Type B pancreatic cell (in vitro differentiated cells): Measurements from ENCODE around the gene EARS2. TPM values are rescaled to one million over a fixed set of nuclear protein-coding genes. Genes with fewer than 3 reads are reported as not detected.

Experiments
- DNase-seq: peaks from one replicate; pipeline ENCODE4 v3.0.0; 2021; ENCODE audit warnings: mixed read lengths; ENCODE audit not compliant: unreplicated experiment; ENCODE audit errors: extremely low spot score
- H3K27ac Mint-ChIP-seq: 2 replicates; pipeline ENCODE4 v1.8.0; 2021; ENCODE audit warnings: mild to moderate bottlenecking, mixed read lengths
- H3K27me3 Mint-ChIP-seq: 2 replicates; pipeline ENCODE4 v1.8.0; 2021; ENCODE audit warnings: mixed read lengths
- H3K36me3 Mint-ChIP-seq: 2 replicates; pipeline ENCODE4 v1.8.0; 2021; ENCODE audit warnings: mixed read lengths
- H3K4me1 Mint-ChIP-seq: one replicate; pipeline ENCODE4 v1.8.0; 2021; ENCODE audit warnings: mixed read lengths; ENCODE audit not compliant: unreplicated experiment
- H3K4me3 Mint-ChIP-seq: 2 replicates; pipeline ENCODE4 v1.8.0; 2021; ENCODE audit warnings: mild to moderate bottlenecking, mixed read lengths
- H3K9me3 Mint-ChIP-seq: 2 replicates; pipeline ENCODE4 v1.8.0; 2021; ENCODE audit warnings: mixed read lengths
- total RNA-seq: library from RNA; stranded (reverse); gene quantifications from 2 replicates; pipeline ENCODE4 v1.2.1, GENCODE V29; 2021; ENCODE audit warnings: low replicate concordance
- TF ChIP-seq, protein P1 (sequence below): fragments of 200-600 bp; sonication (generic); conservative IDR thresholded peaks from 2 replicates; pipeline ENCODE4 v1.5.0; 2021; ENCODE audit warnings: antibody characterized with exemption, mild to moderate bottlenecking

EARS2 gene
- total RNA-seq, 1 donor from 2014 or later: 25.3 TPM

DNA sequence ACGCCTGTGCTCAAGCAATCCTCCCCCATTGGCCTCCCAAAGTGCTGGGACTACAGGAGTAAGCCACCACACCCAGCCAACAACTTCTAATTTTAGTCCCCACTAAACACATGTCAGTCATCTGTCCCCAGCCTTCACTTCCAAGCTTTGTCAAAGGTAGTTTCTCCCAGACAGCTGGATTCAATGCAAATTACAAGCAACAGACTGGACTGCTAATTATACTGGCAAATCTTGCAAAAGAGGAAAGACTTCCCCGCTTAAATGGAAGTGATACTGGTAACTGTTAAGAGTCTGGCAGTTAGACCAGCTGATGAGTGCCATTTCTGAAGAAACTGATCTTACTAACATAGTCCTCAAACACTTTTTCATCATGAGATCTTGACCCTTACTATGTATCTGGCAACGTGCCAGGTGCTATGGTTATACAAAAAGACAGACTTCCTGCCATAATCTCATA lies 38.7 kb downstream of the EARS2 start:
- Mint-ChIP-seq H3K4me3 (no peak overlapping the region), H3K9me3 (no peaks in the 10 kb centered on the region), H3K4me1 (no peaks in the 10 kb centered on the region), H3K27ac (no peak overlapping the region), H3K36me3 (peaks cover 20% of the 10 kb centered on the region), H3K27me3 (no peaks in the 10 kb centered on the region)
- DNase-seq: no peak
- TF ChIP-seq, protein P1, sequence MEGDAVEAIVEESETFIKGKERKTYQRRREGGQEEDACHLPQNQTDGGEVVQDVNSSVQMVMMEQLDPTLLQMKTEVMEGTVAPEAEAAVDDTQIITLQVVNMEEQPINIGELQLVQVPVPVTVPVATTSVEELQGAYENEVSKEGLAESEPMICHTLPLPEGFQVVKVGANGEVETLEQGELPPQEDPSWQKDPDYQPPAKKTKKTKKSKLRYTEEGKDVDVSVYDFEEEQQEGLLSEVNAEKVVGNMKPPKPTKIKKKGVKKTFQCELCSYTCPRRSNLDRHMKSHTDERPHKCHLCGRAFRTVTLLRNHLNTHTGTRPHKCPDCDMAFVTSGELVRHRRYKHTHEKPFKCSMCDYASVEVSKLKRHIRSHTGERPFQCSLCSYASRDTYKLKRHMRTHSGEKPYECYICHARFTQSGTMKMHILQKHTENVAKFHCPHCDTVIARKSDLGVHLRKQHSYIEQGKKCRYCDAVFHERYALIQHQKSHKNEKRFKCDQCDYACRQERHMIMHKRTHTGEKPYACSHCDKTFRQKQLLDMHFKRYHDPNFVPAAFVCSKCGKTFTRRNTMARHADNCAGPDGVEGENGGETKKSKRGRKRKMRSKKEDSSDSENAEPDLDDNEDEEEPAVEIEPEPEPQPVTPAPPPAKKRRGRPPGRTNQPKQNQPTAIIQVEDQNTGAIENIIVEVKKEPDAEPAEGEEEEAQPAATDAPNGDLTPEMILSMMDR: no peak

DNA sequence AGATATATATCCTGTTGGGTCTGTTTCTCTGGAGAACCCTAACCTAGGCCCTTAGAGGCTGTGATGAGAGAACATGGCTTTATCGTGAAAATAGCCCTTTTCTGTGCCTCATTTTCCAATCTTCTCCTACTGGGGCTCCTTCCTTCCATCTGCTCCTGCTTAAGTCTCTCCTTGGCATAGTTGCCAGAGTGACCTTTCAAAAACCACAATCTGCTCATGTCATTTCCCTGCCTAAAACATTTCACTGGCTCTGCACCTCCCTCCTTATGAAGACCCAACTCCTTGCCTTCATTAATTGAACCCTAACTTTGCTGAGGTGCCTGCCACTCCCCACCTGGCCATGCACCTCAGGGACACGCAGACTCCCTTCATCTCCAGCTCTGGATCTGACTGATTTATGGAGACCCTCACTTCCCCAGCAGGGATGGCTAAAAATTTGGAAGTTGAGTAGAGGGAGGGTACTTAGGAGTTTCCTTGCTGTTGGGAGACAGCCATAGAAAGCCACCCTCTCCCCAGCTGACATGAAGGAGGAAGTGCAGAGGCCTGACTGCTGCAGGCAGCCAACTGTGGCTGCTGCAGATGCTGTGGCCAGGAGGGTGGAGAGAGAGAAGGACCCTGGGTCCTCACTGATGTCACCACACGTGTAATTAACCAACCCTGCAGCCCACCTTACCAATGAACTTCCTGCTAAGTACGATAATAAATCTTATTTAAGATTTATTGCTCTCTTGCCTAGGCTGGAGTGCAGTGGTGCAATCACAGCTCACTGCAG lies 40.6 kb downstream of the EARS2 start:
- H3K9me3 Mint-ChIP-seq: no peaks in the 10 kb centered on the region

GRCh38 chr16:23515881-23516280 lies 41.3 kb downstream of the EARS2 start:
- no peak overlapping the region for H3K27ac Mint-ChIP-seq
- TF ChIP-seq, protein P1: no peak
- no peaks in the 10 kb centered on the region for H3K9me3 Mint-ChIP-seq
- no peak for DNase-seq
- H3K4me1 Mint-ChIP-seq: no peaks in the 10 kb centered on the region
- H3K27me3 Mint-ChIP-seq: no peaks in the 10 kb centered on the region
- peaks cover 5% of the 10 kb centered on the region for H3K36me3 Mint-ChIP-seq
- no peak overlapping the region for H3K4me3 Mint-ChIP-seq

More for the DNA sequence above, 40.6 kb downstream of the EARS2 start:
- Mint-ChIP-seq H3K27ac (no peak overlapping the region), H3K4me3 (no peak overlapping the region), H3K4me1 (no peaks in the 10 kb centered on the region), H3K27me3 (no peaks in the 10 kb centered on the region), H3K36me3 (peaks cover 5% of the 10 kb centered on the region)
- TF ChIP-seq, protein P1: no peak
- DNase-seq: no peak

GRCh38 chr16:23514381-23515152 lies 42.6 kb downstream of the EARS2 start:
- no peaks in the 10 kb centered on the region for H3K4me1 Mint-ChIP-seq
- H3K27ac Mint-ChIP-seq: no peak overlapping the region
- peaks cover 4% of the 10 kb centered on the region for H3K36me3 Mint-ChIP-seq
- no peaks in the 10 kb centered on the region for H3K27me3 Mint-ChIP-seq
- no peak overlapping the region for H3K4me3 Mint-ChIP-seq
- TF ChIP-seq, protein P1: no peak
- DNase-seq: no peak
- no peaks in the 10 kb centered on the region for H3K9me3 Mint-ChIP-seq

DNA sequence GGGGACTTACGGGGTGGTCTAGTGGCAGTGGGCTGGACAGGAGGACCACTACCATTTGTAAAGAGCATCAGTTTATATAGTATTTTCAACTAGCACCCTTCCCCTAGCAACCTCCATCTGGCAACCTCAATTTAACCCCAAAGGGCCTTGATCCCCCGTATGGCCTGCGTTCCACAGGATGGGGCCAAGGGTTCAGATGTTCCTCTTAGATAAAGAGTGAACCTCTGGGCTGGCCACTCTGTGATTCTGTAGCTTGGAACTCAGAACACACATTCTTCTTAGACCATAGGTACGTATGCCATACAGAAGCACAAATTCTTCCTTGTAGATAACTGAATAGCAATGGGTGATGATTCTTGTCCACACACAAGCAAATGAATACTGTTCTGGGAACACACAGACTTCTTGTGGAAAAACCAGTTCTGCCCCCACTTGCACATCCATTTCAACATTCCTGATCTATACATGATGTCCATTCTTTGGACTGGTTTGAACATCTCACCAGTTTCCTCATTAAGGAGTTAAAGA lies 44.9 kb downstream of the EARS2 start:
- peak overlapping the region; percentile 65 for H3K4me3 Mint-ChIP-seq
- H3K9me3 Mint-ChIP-seq: peaks cover 4% of the 10 kb centered on the region
- peaks cover 10% of the 10 kb centered on the region for H3K36me3 Mint-ChIP-seq
- no peak for DNase-seq
- H3K27me3 Mint-ChIP-seq: no peaks in the 10 kb centered on the region
- peaks cover 15% of the 10 kb centered on the region for H3K4me1 Mint-ChIP-seq
- H3K27ac Mint-ChIP-seq: no peak overlapping the region
- TF ChIP-seq, protein P1: no peak
